Activated CD4-positive, CD25-positive, alpha-beta regulatory T cell (primary cell): Measurements from ENCODE around the gene MC4R.
"Not testable (repeated sequence)": the region's sequence is repeated elsewhere in the genome, so short reads cannot be mapped to it uniquely, and the experiment has no call there.

Experiments
- DNase-seq, 4 experiments: peaks; one replicate each; lab custom pipeline; 2025; lab: John Stamatoyannopoulos, UW

Gene MC4R

DNA sequence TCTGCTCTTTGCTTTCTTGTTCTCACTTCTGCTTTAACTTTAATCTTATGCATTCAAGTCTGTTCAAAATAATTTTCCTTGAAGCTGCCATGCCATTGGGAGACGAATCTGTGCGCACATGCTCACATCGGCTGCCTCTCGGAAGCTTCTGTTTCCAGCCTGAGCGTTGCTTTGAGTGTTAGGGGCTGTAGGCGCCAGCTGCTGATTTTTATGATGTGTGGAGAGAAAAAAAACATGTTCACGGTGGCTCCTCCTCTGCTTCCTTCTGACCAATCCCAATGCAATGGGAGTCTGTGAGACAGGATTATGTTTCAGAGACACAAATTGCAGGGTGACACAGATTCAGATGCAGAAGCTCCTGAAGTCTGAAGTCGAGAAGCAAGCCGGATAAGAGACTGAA is at the start of gene MC4R:
MC4R (minus strand) TSS at position 180 of the 400 bp plus-strand sequence. CDS start 426 bp downstream, outside the sequence.
- no peak for DNase-seq

DNA sequence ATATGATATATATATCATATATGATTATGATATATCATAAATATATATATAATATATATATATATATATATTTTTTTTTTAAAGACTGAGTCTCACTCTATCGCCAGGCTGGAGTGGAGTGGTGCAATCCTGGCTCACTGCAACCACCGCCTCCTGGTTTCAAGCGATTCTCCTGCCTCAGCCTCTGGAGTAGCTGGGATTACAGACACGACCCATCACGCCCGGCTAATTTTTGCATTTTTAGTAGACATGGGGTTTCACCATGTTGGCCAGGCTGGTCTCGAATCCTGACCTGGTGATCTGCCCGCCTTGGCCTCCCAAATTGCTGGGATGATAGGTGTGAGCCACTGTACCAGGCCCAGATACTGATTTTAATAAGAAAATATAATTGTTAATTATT is 49.7 kb upstream of the MC4R start:
- DNase-seq: not testable (repeated sequence)

GRCh38 chr18:60421356-60422118 is 49.0 kb upstream of the MC4R start:
- no peak for DNase-seq

GRCh38 chr18:60417946-60418345 is 45.4 kb upstream of the MC4R start:
- DNase-seq: no peak

DNA sequence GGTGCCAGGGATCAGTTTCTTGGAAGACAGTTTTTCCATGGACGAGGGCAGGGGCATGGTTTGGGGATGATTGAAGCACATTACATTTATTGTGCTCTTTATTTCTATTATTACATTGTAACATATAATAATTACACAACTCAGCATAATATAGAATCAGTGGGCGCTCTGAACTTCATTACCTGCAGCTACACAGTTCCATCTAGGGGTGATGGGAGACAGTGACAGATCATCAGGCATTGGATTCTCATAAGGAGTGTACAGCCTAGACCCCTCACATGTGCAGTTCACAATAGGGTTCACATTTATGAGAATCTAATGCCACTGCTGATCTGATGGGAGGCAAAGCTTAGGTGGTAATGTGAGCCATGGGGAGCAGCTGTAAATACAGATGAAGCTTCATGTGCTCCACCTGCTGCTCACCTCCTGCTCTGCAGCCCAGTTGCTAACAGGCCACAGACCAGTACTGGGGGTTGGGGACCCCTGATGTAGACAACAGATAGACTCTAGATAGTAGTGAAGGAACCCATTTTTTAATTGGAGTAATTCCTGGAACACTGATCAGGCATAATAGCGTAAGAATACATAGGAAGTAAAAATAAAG is 41.5 kb upstream of the MC4R start:
- no peak for DNase-seq

GRCh38 chr18:60411715-60412114 is 39.1 kb upstream of the MC4R start:
- DNase-seq: no peak

DNA sequence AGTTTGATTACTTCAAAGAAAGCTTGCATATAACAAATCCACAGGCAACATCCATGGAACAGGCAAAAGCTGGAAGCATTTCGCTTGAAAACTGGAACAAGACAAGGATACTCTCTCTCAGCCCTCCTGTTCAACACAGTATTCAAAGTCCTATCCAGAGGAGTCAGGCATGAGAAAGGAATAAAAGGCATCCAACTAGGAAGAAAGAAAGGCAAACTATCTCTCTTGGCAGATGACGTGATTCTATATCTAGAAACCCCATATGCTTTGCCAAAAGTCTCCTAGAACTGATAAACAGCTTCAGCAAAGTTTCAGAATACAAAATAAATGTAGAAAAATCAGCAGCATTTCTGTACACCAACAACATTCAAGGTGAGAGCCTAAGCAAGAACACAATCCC is 34.1 kb upstream of the MC4R start:
- DNase-seq: no peak

- DNase-seq: no peak
Observed at GRCh38 chr18:60404486-60405085, 32.0 kb upstream of the MC4R start.

GRCh38 chr18:60401346-60401745 is 28.8 kb upstream of the MC4R start:
- no peak for DNase-seq

DNA sequence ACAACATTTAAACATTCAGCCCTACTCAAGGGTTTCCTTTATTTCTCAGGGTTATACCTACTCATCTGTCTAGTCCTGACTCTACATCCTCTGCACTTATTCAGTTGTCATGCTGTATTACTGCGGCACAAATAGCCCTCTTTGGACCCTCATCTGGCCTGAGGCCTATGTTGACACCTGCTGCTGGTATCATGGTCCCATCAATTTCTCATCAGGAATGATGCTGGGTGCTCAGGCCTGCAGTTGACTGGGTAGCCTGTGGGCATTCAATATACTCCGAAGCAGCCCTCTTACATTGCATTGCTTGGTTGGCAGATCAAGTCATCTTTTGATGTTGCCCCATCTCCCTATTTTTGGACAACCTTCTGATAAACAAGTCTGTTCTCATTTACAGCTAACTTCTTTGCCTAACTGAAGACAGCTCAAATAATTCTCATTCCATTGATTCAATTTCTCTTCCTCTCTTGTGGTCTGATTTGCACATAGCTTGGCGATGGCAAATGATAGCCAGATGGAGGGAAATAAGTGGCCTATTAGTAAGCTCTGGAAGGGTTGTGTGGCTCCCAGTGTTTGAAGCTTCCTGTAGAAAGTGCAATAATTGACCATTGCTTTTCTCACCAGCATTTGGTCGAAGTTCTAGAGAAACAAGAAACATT is 19.1 kb upstream of the MC4R start:
- no peak for DNase-seq

- no peak for DNase-seq
Observed at GRCh38 chr18:60389314-60389713, 16.7 kb upstream of the MC4R start.

DNA sequence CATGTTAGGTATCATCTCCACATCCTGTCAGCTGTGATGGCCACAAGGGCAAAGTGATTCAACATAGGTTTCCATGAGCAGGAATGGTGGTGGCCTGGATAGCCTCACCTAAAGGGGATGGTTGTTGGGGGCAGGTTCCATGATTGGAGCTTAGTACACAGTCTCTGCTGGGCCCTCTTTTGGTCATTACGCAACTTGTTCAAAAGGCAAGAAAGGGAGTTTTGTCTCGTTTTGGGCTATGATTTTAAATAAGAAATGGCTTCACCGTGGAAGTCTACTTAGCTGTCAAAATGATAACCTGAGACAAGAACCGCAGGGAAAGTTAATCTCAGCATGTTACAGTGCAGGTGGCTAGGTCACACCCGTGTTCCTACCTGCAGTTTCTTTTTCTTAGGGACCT is 13.1 kb upstream of the MC4R start:
- no peak for DNase-seq

DNA sequence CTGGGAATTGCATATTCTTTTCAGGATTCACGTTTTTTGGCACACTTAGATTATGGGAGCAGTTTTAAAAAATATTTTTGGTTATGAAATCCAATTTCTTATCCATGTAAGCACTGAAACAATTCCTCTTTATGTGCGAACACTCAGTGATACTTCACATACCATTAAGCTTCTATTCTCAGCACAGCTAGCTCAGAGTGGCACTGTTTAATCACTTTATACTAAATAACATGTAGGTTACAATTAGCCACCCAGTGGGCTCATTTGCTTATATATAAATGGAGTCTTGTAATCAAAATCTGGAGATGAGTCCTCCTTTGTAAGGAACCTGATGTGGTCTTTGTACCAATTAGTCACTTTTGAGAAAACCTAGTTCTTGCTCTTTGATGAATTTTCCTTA is 11.3 kb upstream of the MC4R start:
- no peak for DNase-seq

GRCh38 chr18:60377778-60378469 is 5.3 kb upstream of the MC4R start:
- no peak for DNase-seq

- no peak for DNase-seq
Observed at GRCh38 chr18:60372132-60372531, 443 bp downstream of the MC4R start.

DNA sequence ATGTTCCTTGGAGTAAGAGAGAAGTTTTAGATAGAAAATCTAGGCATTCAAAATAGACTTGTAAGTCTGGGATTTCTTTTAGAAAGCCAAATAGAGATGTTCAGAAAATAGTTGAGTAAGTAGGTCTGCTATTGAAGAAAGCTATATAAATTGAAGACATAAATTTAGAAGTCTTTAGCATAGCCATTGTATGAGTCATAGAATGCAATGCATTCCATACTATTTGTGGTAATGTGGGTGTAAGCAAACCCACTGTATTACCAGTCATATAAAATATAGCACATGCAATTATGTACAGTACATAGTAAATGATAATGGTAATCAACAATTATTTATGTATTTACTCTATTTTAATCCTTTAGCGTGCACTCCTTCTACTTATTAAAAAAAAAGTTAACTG is 14.1 kb downstream of the MC4R start:
- DNase-seq: no peak

GRCh38 chr18:60350941-60351340 is 21.6 kb downstream of the MC4R start:
- no peak for DNase-seq

- no peak for DNase-seq
Observed at GRCh38 chr18:60350150-60350549, 22.4 kb downstream of the MC4R start.

GRCh38 chr18:60347526-60348045 is 25.0 kb downstream of the MC4R start:
- DNase-seq: no peak

- DNase-seq: no peak
Observed at GRCh38 chr18:60339018-60339417, 33.6 kb downstream of the MC4R start.

DNA sequence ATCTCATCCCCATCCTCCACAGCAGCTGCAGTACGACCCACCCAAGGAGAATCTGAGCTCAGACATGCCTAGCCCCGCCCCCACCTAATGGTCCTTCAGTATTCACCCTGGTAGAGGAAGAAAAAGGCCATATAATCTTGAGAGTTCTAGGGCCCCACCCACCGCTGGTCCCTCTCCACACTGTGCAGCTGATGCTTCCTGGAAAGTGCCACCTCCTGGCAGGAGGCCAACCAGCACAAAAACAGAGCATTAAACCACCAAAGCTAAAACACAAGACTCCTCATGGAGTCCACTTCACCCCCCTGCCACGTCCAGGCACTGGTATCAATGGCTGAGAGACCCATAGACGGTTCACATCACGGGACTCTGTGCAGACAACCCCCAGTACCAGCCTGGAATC is 40.7 kb downstream of the MC4R start:
- DNase-seq: no peak

GRCh38 chr18:60329131-60329530 is 43.4 kb downstream of the MC4R start:
- DNase-seq: no peak
